K562 (cell line): ENCODE measurements around the gene CRIP1. TPM values are rescaled to one million over a fixed set of nuclear protein-coding genes. Genes with fewer than 3 reads are reported as not detected.

ENCODE experiments used
- ATAC-seq: fragments of 200-7000 bp; cut with Tn5 transposase; 3 replicates; pipeline ENCODE4 v1.9.1; 2020; ENCODE audit warnings: moderate library complexity
- BruUV-seq: library from RNA; stranded (reverse); fragments of 400-500 nt; replicated peaks from 2 replicates; lab custom pipeline; 2021; lab: Mats Ljungman, UMichigan
- CTCF ChIA-PET: fragments of 300-600 bp; formaldehyde crosslinking; extraction: SDS; loops from one replicate; lab custom pipeline; 2021; ENCODE audit warnings: low intra/inter-chr PET ratio; lab: Yijun Ruan, JAX
- POLR2A ChIA-PET: fragments of 300-600, 350-650 bp; sonication (Branson Sonifier 250); formaldehyde crosslinking; extraction: SDS; loops from one replicate; lab custom pipeline; 2021; ENCODE audit warnings: antibody characterized with exemption, inconsistent platforms; lab: Yijun Ruan, JAX
- DNase-seq, 4 experiments: peaks; one replicate each; pipeline versions ENCODE4 v3.0.0 to v3.0.0-alpha.2; 2011 to 2018; ENCODE audit warnings: low spot score in 3 of 4, mixed read lengths in 3 of 4; ENCODE audit errors: extremely low read depth in 1 of 4
- FAIRE-seq: peaks from 2 replicates; lab custom pipeline; 2011; peaks lifted over from hg19 to GRCh38; lab: Jason Lieb, UNC
- H2AFZ ChIP-seq: 2 replicates; pipeline ENCODE4 v1.6.0; 2011; ENCODE audit warnings: low read depth, low read length, control low read depth, inconsistent platforms
- H3K27ac ChIP-seq: fragments of 200-600 bp; 3 replicates; pipeline ENCODE4 v1.8.0; 2011; ENCODE audit warnings: low read depth, mild to moderate bottlenecking, control low read depth, inconsistent platforms, low read length, moderate library complexity, mixed read lengths; ENCODE audit errors: extremely low read depth
- H3K27me3 ChIP-seq, 2 experiments: fragments of 300-600 bp in 1 of 2; 2 replicates in 1 of 2; 3 replicates in 1 of 2; pipeline versions ENCODE4 v1.6.0 to v1.8.0; 2011; ENCODE audit warnings: inconsistent platforms in 2 of 2, low read length in 2 of 2, mild to moderate bottlenecking in 1 of 2, mixed read lengths in 1 of 2, moderate library complexity in 1 of 2; ENCODE audit not compliant: control insufficient read depth in 2 of 2, insufficient read depth in 2 of 2
- H3K36me3 ChIP-seq: fragments of 300-600 bp; 3 replicates; pipeline ENCODE4 v1.8.0; 2011; ENCODE audit warnings: mild to moderate bottlenecking, low read length, inconsistent platforms; ENCODE audit not compliant: control insufficient read depth, insufficient read depth
- H3K4me1 ChIP-seq, 2 experiments: fragments of 200-600 bp in 1 of 2; replicated peaks in 1 of 2; 2 replicates in 1 of 2; 3 replicates in 1 of 2; pipeline versions ENCODE4 v1.5.1 to v1.8.0; 2011; ENCODE audit warnings: inconsistent platforms in 2 of 2, low read length in 2 of 2, mild to moderate bottlenecking in 1 of 2, mixed read lengths in 1 of 2, moderate library complexity in 1 of 2; ENCODE audit not compliant: control insufficient read depth in 2 of 2, insufficient read depth in 2 of 2
- H3K4me2 ChIP-seq: 2 replicates; pipeline ENCODE4 v1.6.1; 2011; ENCODE audit warnings: low read length, control low read depth, inconsistent platforms, mixed read lengths; ENCODE audit not compliant: insufficient read depth
- H3K4me3 ChIP-seq: fragments of 200-600 bp; sonication (generic), shearing (Covaris generic); 2 replicates; pipeline ENCODE4 v1.5.1; 2016; ENCODE audit warnings: control low read depth, inconsistent platforms
- H3K79me2 ChIP-seq: fragments of 200-600 bp; 3 replicates; pipeline ENCODE4 v1.8.0; 2011; ENCODE audit warnings: low read length, inconsistent platforms; ENCODE audit not compliant: control insufficient read depth, insufficient read depth
- H3K9ac ChIP-seq, 2 experiments: 2 replicates each; pipeline versions ENCODE4 v1.6.0 to v1.6.1; 2011; ENCODE audit warnings: low read depth in 2 of 2, low read length in 2 of 2, control low read depth in 1 of 2, inconsistent platforms in 1 of 2, mild to moderate bottlenecking in 1 of 2, mixed read lengths in 1 of 2; ENCODE audit not compliant: insufficient read depth in 1 of 2
- H3K9me1 ChIP-seq: one replicate; pipeline ENCODE4 v1.6.0; 2011; ENCODE audit warnings: inconsistent platforms, mild to moderate bottlenecking, low read length, moderate library complexity; ENCODE audit not compliant: control insufficient read depth, insufficient read depth
- H3K9me3 ChIP-seq: replicated peaks from 2 replicates; pipeline ENCODE4 v1.5.1; 2011; ENCODE audit warnings: low read depth, low read length, inconsistent platforms; ENCODE audit not compliant: control insufficient read depth, insufficient read depth
- H4K20me1 ChIP-seq: replicated peaks from 2 replicates; pipeline ENCODE4 v1.6.1; 2011; ENCODE audit warnings: low read length, inconsistent platforms, mixed read lengths; ENCODE audit not compliant: control insufficient read depth, insufficient read depth
- POLR2G ChIP-seq: fragments of 200-400 bp; formaldehyde crosslinking; IDR thresholded peaks from 2 replicates; pipeline ENCODE4 v1.6.1; 2017; ENCODE audit warnings: low read depth, mild to moderate bottlenecking, antibody characterized with exemption, low read length, moderate library complexity
- WGBS: fragments of 100-300 bp; shearing (Covaris generic); methylation state at CpG from one replicate; pipeline ENCODE4 v1.1.6; 2016; ENCODE audit warnings: low coverage, mixed read lengths; ENCODE audit not compliant: insufficient coverage; ENCODE audit errors: missing lambda C conversion rate; 5-methylcytosine and 5-hydroxymethylcytosine counted together
- in situ Hi-C: fragments of 300-500 bp; cut with MboI; formaldehyde crosslinking; loops from 4 replicates; pipeline ENCODE4 v1.15.0; 2018; ENCODE audit warnings: inconsistent platforms, mixed read lengths
- intact Hi-C: fragments of 100-400 bp; cut with micrococcal nuclease; formaldehyde crosslinking; loops from 2 replicates; pipeline ENCODE4 v1.14.2; 2022
- polyA plus RNA-seq, 8 experiments: library from polyadenylated mRNA; depleted of rRNA in 4 of 8; stranded (reverse) in 5 of 8; unstranded in 3 of 8; fragments of >200 nt; fragmentation: Nextera tagmentation in 2 of 8; fragmentation: Illumina TruSeq in 1 of 8; extraction: Ambion mirVana in 2 of 8; extraction: Trizol in 1 of 8; gene quantifications; 2 replicates each; pipeline versions ENCODE4 v1.2.1 to v1.2.3, GENCODE V29; 2011 to 2014; ENCODE audit warnings: inconsistent platforms in 1 of 8, missing spikeins in 1 of 8
- total RNA-seq, 7 experiments: library from RNA; depleted of rRNA in 6 of 7; stranded (reverse); fragments of >200 nt in 6 of 7; fragmentation: Illumina TruSeq in 2 of 7; extraction: Trizol in 2 of 7; gene quantifications; 2 replicates each; pipeline versions ENCODE4 v1.2.1 to v1.2.3, GENCODE V29; 2011 to 2021; ENCODE audit warnings: low replicate concordance in 1 of 7
- TF ChIP-seq, protein P1 (sequence below): sonication (generic); formaldehyde crosslinking; IDR thresholded peaks from 2 replicates; pipeline ENCODE4 v1.8.0; 2023; ENCODE audit warnings: mild to moderate bottlenecking, missing genetic modification reagents

The CRIP1 gene
- total and polyA plus RNA-seq, 9 of the 15 experiments (the other 6 are each of a cell fraction or from before 2014, with no cell fraction given), result 0.11 to 0.58 (median 0.14) TPM; not detected in 6

GRCh38 chr14:105458571-105458970, 28.1 kb upstream of the CRIP1 start:
- 78% methylated on average over 6 of the region's 14 CpGs for WGBS
- H3K9me1 ChIP-seq, result no peaks in the 10 kb centered on the region
- no peaks in the 10 kb centered on the region for H3K79me2 ChIP-seq
- ATAC-seq, result no peak; the same call in 2 of the 3 replicates
- H4K20me1 ChIP-seq, result no peaks in the 10 kb centered on the region
- DNase-seq, result no peak
- CTCF ChIA-PET, result no interaction called here
- intact Hi-C loops (no loop called here), in situ Hi-C loops (no loop called here)
- POLR2A ChIA-PET, result no interaction called here
- FAIRE-seq, result no peak
- no TSS peak for BruUV-seq
- H3K4me3 ChIP-seq, result no peak overlapping the region
- no peaks in the 10 kb centered on the region for H3K27me3 ChIP-seq
- no peak overlapping the region for H2AFZ ChIP-seq
- TF ChIP-seq, protein P1, sequence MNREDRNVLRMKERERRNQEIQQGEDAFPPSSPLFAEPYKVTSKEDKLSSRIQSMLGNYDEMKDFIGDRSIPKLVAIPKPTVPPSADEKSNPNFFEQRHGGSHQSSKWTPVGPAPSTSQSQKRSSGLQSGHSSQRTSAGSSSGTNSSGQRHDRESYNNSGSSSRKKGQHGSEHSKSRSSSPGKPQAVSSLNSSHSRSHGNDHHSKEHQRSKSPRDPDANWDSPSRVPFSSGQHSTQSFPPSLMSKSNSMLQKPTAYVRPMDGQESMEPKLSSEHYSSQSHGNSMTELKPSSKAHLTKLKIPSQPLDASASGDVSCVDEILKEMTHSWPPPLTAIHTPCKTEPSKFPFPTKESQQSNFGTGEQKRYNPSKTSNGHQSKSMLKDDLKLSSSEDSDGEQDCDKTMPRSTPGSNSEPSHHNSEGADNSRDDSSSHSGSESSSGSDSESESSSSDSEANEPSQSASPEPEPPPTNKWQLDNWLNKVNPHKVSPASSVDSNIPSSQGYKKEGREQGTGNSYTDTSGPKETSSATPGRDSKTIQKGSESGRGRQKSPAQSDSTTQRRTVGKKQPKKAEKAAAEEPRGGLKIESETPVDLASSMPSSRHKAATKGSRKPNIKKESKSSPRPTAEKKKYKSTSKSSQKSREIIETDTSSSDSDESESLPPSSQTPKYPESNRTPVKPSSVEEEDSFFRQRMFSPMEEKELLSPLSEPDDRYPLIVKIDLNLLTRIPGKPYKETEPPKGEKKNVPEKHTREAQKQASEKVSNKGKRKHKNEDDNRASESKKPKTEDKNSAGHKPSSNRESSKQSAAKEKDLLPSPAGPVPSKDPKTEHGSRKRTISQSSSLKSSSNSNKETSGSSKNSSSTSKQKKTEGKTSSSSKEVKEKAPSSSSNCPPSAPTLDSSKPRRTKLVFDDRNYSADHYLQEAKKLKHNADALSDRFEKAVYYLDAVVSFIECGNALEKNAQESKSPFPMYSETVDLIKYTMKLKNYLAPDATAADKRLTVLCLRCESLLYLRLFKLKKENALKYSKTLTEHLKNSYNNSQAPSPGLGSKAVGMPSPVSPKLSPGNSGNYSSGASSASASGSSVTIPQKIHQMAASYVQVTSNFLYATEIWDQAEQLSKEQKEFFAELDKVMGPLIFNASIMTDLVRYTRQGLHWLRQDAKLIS (CRISPR knock-in tag), result no peak
- 0 out of 2 replicates have a peak, but pooled peaks have one; percentile 20 for TF ChIP-seq POLR2G
- no peak overlapping the region for H3K4me2 ChIP-seq
- peaks cover 64% of the 10 kb centered on the region; the same call in 1 of the 3 replicates for H3K36me3 ChIP-seq
- H3K27ac ChIP-seq, result no peak overlapping the region
- no peak overlapping the region for H3K9ac ChIP-seq
- no peaks in the 10 kb centered on the region for H3K9me3 ChIP-seq
- H3K4me1 ChIP-seq, result peaks cover 0 to 9% of the 10 kb centered on the region in 2 experiments; a peak in 2 of 5 replicates
